HepG2 (cell line): Measurements from ENCODE around the gene MYO15A. TPM values are rescaled to one million over a fixed set of nuclear protein-coding genes. Genes with fewer than 3 reads are reported as not detected.

ENCODE experiments used
- BRD4 ChIP-seq: sonication (generic); formaldehyde crosslinking; IDR thresholded peaks from 2 replicates; pipeline ENCODE4 v1.4.0; 2020; ENCODE audit warnings: missing genetic modification reagents
- CBFB ChIP-seq: sonication (generic); formaldehyde crosslinking; IDR thresholded peaks from 2 replicates; pipeline ENCODE4 v1.4.0; 2020; ENCODE audit warnings: missing genetic modification reagents
- FOXA3 ChIP-seq: IDR thresholded peaks from 2 replicates; pipeline ENCODE4 v1.6.1; 2016; ENCODE audit warnings: missing genetic modification reagents, missing compliant biosample characterization
- GABPB1 ChIP-seq: IDR thresholded peaks from 2 replicates; pipeline ENCODE4 v1.6.1; 2016; ENCODE audit warnings: mild to moderate bottlenecking, missing genetic modification reagents, moderate library complexity, missing compliant biosample characterization
- GMEB2 ChIP-seq: IDR thresholded peaks from 2 replicates; pipeline ENCODE4 v1.6.1; 2016; ENCODE audit warnings: missing biosample characterization, missing genetic modification reagents, low read depth
- HCFC1 ChIP-seq: fragments of 150-350 bp; IDR thresholded peaks from 2 replicates; pipeline ENCODE4 v1.6.1; 2014; ENCODE audit warnings: low read depth, low read length
- KDM3A ChIP-seq: IDR thresholded peaks from 2 replicates; pipeline ENCODE4 v1.6.1; 2018; ENCODE audit warnings: low read depth, missing compliant biosample characterization
- MAZ ChIP-seq, 2 experiments: sonication (generic) in 1 of 2; formaldehyde crosslinking in 1 of 2; IDR thresholded peaks; 2 replicates each; pipeline versions ENCODE4 v1.5.0 to v1.6.1; 2012 to 2020; ENCODE audit warnings: low read depth in 2 of 2, mild to moderate bottlenecking in 2 of 2, borderline replicate concordance in 1 of 2, improper control_type of control experiment in 1 of 2, low read length in 1 of 2, missing genetic modification reagents in 1 of 2, moderate library complexity in 1 of 2
- MEF2D ChIP-seq: sonication (generic); formaldehyde crosslinking; IDR thresholded peaks from 2 replicates; pipeline ENCODE4 v1.5.1; 2020; ENCODE audit warnings: mild to moderate bottlenecking, missing genetic modification reagents
- MLXIP ChIP-seq: sonication (generic); formaldehyde crosslinking; IDR thresholded peaks from 2 replicates; pipeline ENCODE4 v1.9.0; 2021; ENCODE audit warnings: missing genetic modification reagents, borderline replicate concordance
- NFYC ChIP-seq: IDR thresholded peaks from 2 replicates; pipeline ENCODE4 v1.6.1; 2016; ENCODE audit warnings: missing genetic modification reagents, missing compliant biosample characterization
- PHF8 ChIP-seq: sonication (generic); formaldehyde crosslinking; IDR thresholded peaks from 2 replicates; pipeline ENCODE4 v1.5.0; 2020; ENCODE audit warnings: missing genetic modification reagents
- POLR2AphosphoS5 ChIP-seq: IDR thresholded peaks from 2 replicates; pipeline ENCODE4 v1.6.1; 2012; ENCODE audit warnings: low read depth, low read length
- RBFOX2 ChIP-seq: fragments of 200-400 bp; formaldehyde crosslinking; IDR thresholded peaks from 2 replicates; pipeline ENCODE4 v1.6.1; 2017; ENCODE audit warnings: low read depth, mild to moderate bottlenecking, low read length
- SP2 ChIP-seq: sonication (generic); formaldehyde crosslinking; IDR thresholded peaks from 2 replicates; pipeline ENCODE4 v1.5.1; 2020; ENCODE audit warnings: mild to moderate bottlenecking, missing genetic modification reagents
- THRA ChIP-seq: sonication (generic); formaldehyde crosslinking; IDR thresholded peaks from 2 replicates; pipeline ENCODE4 v1.4.0; 2020; ENCODE audit warnings: missing genetic modification reagents, borderline replicate concordance
- ZNF296 ChIP-seq: sonication (generic); formaldehyde crosslinking; conservative IDR thresholded peaks from 2 replicates; pipeline ENCODE4 v1.5.0; 2020; ENCODE audit warnings: mild to moderate bottlenecking, missing genetic modification reagents
- polyA plus RNA-seq, 8 experiments: library from polyadenylated mRNA; depleted of rRNA in 3 of 8; stranded (reverse) in 7 of 8; unstranded in 1 of 8; fragments of >200 nt; fragmentation: Illumina TruSeq in 4 of 8; extraction: Trizol in 4 of 8; gene quantifications; 2 replicates each; pipeline versions ENCODE4 v1.2.1 to v1.2.3, GENCODE V29; 2011 to 2016; ENCODE audit warnings: low read depth in 4 of 8, missing spikeins in 1 of 8, mixed read lengths in 1 of 8; ENCODE audit not compliant: insufficient read depth in 1 of 8
- total RNA-seq, 5 experiments: library from RNA; depleted of rRNA; stranded (reverse); fragments of >200 nt; fragmentation: Illumina TruSeq; extraction: Trizol; gene quantifications; 2 replicates each; pipeline ENCODE4 v1.2.3, GENCODE V29; 2016; ENCODE audit warnings: low read depth in 1 of 5
- TF ChIP-seq, protein P1 (sequence below): fragments of 450-650 bp; IDR thresholded peaks from 2 replicates; pipeline ENCODE4 v1.6.1; 2016
- TF ChIP-seq, protein P2 (sequence below): sonication (generic); formaldehyde crosslinking; IDR thresholded peaks from 2 replicates; pipeline ENCODE4 v1.4.0; 2020; ENCODE audit warnings: missing genetic modification reagents

Gene MYO15A
- total and polyA plus RNA-seq, 2 of the 13 experiments (the other 11 are each of a cell fraction or from before 2014, with no cell fraction given): 0.07 to 0.20 TPM

DNA sequence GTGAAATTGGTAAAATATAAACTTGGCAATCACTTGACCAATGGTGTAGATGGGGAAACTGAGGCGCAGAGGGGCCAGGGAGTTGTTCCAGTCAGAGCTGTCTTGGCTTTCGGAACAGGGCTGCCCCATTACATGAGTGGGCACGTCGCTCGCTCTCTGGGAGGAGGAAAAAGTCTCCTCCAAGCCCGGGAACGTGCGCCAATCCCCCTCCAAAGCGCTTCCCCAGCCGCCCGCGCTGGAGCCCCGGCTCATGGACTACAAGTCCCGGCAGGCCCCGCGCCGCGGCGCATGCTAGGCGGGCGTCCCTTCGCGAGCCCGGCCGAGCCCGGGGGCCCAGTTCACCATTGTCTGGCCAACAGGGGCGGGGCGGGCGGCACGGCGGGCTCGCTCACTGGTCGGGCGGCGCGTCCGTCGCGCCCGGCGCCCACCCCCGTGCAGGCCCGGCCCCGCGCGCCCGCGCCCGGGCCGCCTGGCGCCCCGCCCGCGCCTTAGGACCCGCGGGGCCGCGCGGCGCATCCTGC lies 116.6 kb downstream of the MYO15A start, which contains the start of gene LLGL1 (continued):
- peak; percentile 11; the same call in 1 of the 2 replicates for TF ChIP-seq POLR2AphosphoS5
- TF ChIP-seq SP2 (CRISPR knock-in tag): peak; percentile 90
- TF ChIP-seq THRA (CRISPR knock-in tag): peak; percentile 25; the same call in 1 of the 2 replicates
- peak; percentile 43; the same call in 1 of the 2 replicates for TF ChIP-seq RBFOX2
- 0 out of 2 replicates have a peak, but pooled peaks have one; percentile 38 for TF ChIP-seq MAZ (IDR thresholded peaks at IDR 0.05; ENCODE audit: borderline replicate concordance, low read depth, low read length)
- no peak for TF ChIP-seq MAZ (CRISPR knock-in tag; IDR thresholded peaks at IDR 0.05; ENCODE audit: low read depth)
- no peak for TF ChIP-seq MLXIP (CRISPR knock-in tag)
- 0 out of 2 replicates have a peak, but pooled peaks have one; percentile 28 for TF ChIP-seq KDM3A (CRISPR knock-in tag)
- peak; percentile 8; the same call in 1 of the 2 replicates for TF ChIP-seq PHF8 (CRISPR knock-in tag)
- no peak for TF ChIP-seq MEF2D (CRISPR knock-in tag)
- peak; percentile 75 for TF ChIP-seq NFYC
- TF ChIP-seq, protein P1, sequence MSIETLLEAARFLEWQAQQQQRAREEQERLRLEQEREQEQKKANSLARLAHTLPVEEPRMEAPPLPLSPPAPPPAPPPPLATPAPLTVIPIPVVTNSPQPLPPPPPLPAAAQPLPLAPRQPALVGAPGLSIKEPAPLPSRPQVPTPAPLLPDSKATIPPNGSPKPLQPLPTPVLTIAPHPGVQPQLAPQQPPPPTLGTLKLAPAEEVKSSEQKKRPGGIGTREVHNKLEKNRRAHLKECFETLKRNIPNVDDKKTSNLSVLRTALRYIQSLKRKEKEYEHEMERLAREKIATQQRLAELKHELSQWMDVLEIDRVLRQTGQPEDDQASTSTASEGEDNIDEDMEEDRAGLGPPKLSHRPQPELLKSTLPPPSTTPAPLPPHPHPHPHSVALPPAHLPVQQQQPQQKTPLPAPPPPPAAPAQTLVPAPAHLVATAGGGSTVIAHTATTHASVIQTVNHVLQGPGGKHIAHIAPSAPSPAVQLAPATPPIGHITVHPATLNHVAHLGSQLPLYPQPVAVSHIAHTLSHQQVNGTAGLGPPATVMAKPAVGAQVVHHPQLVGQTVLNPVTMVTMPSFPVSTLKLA: no peak
- peak; percentile 87 for TF ChIP-seq HCFC1
- TF ChIP-seq BRD4 (CRISPR knock-in tag): no peak
- TF ChIP-seq, protein P2, sequence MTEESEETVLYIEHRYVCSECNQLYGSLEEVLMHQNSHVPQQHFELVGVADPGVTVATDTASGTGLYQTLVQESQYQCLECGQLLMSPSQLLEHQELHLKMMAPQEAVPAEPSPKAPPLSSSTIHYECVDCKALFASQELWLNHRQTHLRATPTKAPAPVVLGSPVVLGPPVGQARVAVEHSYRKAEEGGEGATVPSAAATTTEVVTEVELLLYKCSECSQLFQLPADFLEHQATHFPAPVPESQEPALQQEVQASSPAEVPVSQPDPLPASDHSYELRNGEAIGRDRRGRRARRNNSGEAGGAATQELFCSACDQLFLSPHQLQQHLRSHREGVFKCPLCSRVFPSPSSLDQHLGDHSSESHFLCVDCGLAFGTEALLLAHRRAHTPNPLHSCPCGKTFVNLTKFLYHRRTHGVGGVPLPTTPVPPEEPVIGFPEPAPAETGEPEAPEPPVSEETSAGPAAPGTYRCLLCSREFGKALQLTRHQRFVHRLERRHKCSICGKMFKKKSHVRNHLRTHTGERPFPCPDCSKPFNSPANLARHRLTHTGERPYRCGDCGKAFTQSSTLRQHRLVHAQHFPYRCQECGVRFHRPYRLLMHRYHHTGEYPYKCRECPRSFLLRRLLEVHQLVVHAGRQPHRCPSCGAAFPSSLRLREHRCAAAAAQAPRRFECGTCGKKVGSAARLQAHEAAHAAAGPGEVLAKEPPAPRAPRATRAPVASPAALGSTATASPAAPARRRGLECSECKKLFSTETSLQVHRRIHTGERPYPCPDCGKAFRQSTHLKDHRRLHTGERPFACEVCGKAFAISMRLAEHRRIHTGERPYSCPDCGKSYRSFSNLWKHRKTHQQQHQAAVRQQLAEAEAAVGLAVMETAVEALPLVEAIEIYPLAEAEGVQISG (CRISPR knock-in tag): peak; percentile 28; the same call in 1 of the 2 replicates
- TF ChIP-seq GABPB1 (CRISPR knock-in tag): peak; percentile 82
- no peak for TF ChIP-seq ZNF296 (CRISPR knock-in tag)
- 0 out of 2 replicates have a peak, but pooled peaks have one; percentile 54 for TF ChIP-seq CBFB (CRISPR knock-in tag)
- peak; percentile 61 for TF ChIP-seq GMEB2
- TF ChIP-seq FOXA3 (CRISPR knock-in tag): no peak
